H9 (cell line): ENCODE results near the gene SIRPB1. TPM values are rescaled to one million over a fixed set of nuclear protein-coding genes. Genes with fewer than 3 reads are reported as not detected.

Experiments
- DNase-seq: peaks from one replicate; pipeline ENCODE4 v3.0.0-alpha.2; 2017
- H2AFZ ChIP-seq: one replicate; pipeline ENCODE4 v1.6.1; 2013; ENCODE audit warnings: mild to moderate bottlenecking, low read length, control low read depth, moderate library complexity
- H2AK5ac ChIP-seq: 2 replicates; pipeline ENCODE4 v1.6.1; 2013; ENCODE audit warnings: low read length, control low read depth, mixed read lengths; ENCODE audit not compliant: insufficient read length
- H2BK120ac ChIP-seq: one replicate; pipeline ENCODE4 v1.6.1; 2013; ENCODE audit warnings: low read depth, mild to moderate bottlenecking, low read length, control low read depth, inconsistent platforms; ENCODE audit not compliant: poor library complexity, severe bottlenecking
- H2BK12ac ChIP-seq: 2 replicates; pipeline ENCODE4 v1.6.1; 2013; ENCODE audit warnings: low read length, control low read depth, mixed read lengths, low read depth; ENCODE audit not compliant: insufficient read length
- H2BK15ac ChIP-seq: 2 replicates; pipeline ENCODE4 v1.6.1; 2013; ENCODE audit warnings: low read depth, low read length, control low read depth
- H2BK20ac ChIP-seq: one replicate; pipeline ENCODE4 v1.6.1; 2013; ENCODE audit warnings: low read depth, mild to moderate bottlenecking, low read length, control low read depth, inconsistent platforms; ENCODE audit not compliant: poor library complexity, severe bottlenecking
- H2BK5ac ChIP-seq: 2 replicates; pipeline ENCODE4 v1.6.1; 2013; ENCODE audit warnings: low read length, control low read depth, mixed read lengths; ENCODE audit not compliant: insufficient read length
- H3K14ac ChIP-seq: 2 replicates; pipeline ENCODE4 v1.6.1; 2013; ENCODE audit warnings: low read length, control low read depth; ENCODE audit not compliant: insufficient read depth
- H3K18ac ChIP-seq: 2 replicates; pipeline ENCODE4 v1.6.1; 2013; ENCODE audit warnings: low read depth, mild to moderate bottlenecking, mixed read lengths, low read length, control low read depth; ENCODE audit not compliant: insufficient read length
- H3K23ac ChIP-seq: 2 replicates; pipeline ENCODE4 v1.6.1; 2013; ENCODE audit warnings: low read length, control low read depth, mixed read lengths, low read depth; ENCODE audit not compliant: insufficient read length
- H3K23me2 ChIP-seq: 2 replicates; pipeline ENCODE4 v1.6.1; 2013; ENCODE audit warnings: low read depth, mild to moderate bottlenecking, mixed read lengths, low read length, control low read depth; ENCODE audit not compliant: insufficient read length, poor library complexity, severe bottlenecking
- H3K27ac ChIP-seq: 2 replicates; pipeline ENCODE4 v1.5.1; 2013; ENCODE audit warnings: low read length, control low read depth, mixed read lengths, low read depth; ENCODE audit not compliant: insufficient read length
- H3K27me3 ChIP-seq: 2 replicates; pipeline ENCODE4 v1.6.1; 2013; ENCODE audit warnings: low read length, control low read depth, inconsistent platforms; ENCODE audit not compliant: insufficient read depth
- H3K4ac ChIP-seq: 2 replicates; pipeline ENCODE4 v1.6.1; 2013; ENCODE audit warnings: low read depth, mild to moderate bottlenecking, control low read depth, inconsistent platforms, low read length, moderate library complexity
- H3K4me1 ChIP-seq: 2 replicates; pipeline ENCODE4 v1.6.1; 2013; ENCODE audit warnings: low read length, control low read depth, inconsistent platforms; ENCODE audit not compliant: insufficient read depth
- H3K4me2 ChIP-seq: 2 replicates; pipeline ENCODE4 v1.6.1; 2013; ENCODE audit warnings: low read length, control low read depth, mixed read lengths; ENCODE audit not compliant: insufficient read length, insufficient read depth
- H3K56ac ChIP-seq: 2 replicates; pipeline ENCODE4 v1.6.1; 2013; ENCODE audit warnings: low read depth, mild to moderate bottlenecking, mixed read lengths, low read length, control low read depth; ENCODE audit not compliant: insufficient read length
- H3K79me1 ChIP-seq: 2 replicates; pipeline ENCODE4 v1.6.1; 2013; ENCODE audit warnings: low read depth, mild to moderate bottlenecking, moderate library complexity, low read length, control low read depth, inconsistent platforms; ENCODE audit not compliant: insufficient read depth, poor library complexity, severe bottlenecking
- H3K79me2 ChIP-seq: 2 replicates; pipeline ENCODE4 v1.6.1; 2013; ENCODE audit warnings: low read length, control low read depth, inconsistent platforms; ENCODE audit not compliant: insufficient read depth
- H3K9ac ChIP-seq: 2 replicates; pipeline ENCODE4 v1.6.1; 2013; ENCODE audit warnings: low read length, control low read depth, mixed read lengths; ENCODE audit not compliant: insufficient read length; ENCODE audit errors: extremely low read depth
- H3K9me3 ChIP-seq: one replicate; pipeline ENCODE4 v1.6.1; 2013; ENCODE audit warnings: low read depth, low read length, inconsistent platforms; ENCODE audit not compliant: control insufficient read depth
- H3T11ph ChIP-seq: one replicate; pipeline ENCODE4 v1.6.1; 2013; ENCODE audit warnings: mild to moderate bottlenecking, low read length, control low read depth, inconsistent platforms
- H4K20me1 ChIP-seq: one replicate; pipeline ENCODE4 v1.6.1; 2013; ENCODE audit not compliant: control insufficient read depth, insufficient read length, insufficient read depth
- H4K5ac ChIP-seq: 2 replicates; pipeline ENCODE4 v1.6.1; 2013; ENCODE audit warnings: low read depth, mild to moderate bottlenecking, mixed read lengths, low read length, control low read depth; ENCODE audit not compliant: insufficient read length
- H4K8ac ChIP-seq: replicated peaks from 2 replicates; pipeline ENCODE4 v1.6.1; 2013; ENCODE audit warnings: low read length, control low read depth, mixed read lengths, low read depth; ENCODE audit not compliant: insufficient read length
- H4K91ac ChIP-seq: 2 replicates; pipeline ENCODE4 v1.6.1; 2013; ENCODE audit warnings: low read depth, mild to moderate bottlenecking, moderate library complexity, mixed read lengths, low read length, control low read depth; ENCODE audit not compliant: insufficient read length
- H3K27ac Mint-ChIP-seq, 3 experiments: 2 replicates in 2 of 3; 3 replicates in 1 of 3; pipeline ENCODE4 v1.8.0; 2020 to 2021; ENCODE audit warnings: mixed read lengths in 3 of 3, mild to moderate bottlenecking in 1 of 3, moderate library complexity in 1 of 3
- H3K27me3 Mint-ChIP-seq: 2 replicates; pipeline ENCODE4 v1.8.0; 2021; ENCODE audit warnings: low read depth, mild to moderate bottlenecking, moderate library complexity, mixed read lengths
- H3K36me3 Mint-ChIP-seq, 3 experiments: 2 replicates in 2 of 3; 3 replicates in 1 of 3; pipeline ENCODE4 v1.8.0; 2020 to 2021; ENCODE audit warnings: low read depth in 3 of 3, mixed read lengths in 3 of 3; ENCODE audit not compliant: insufficient read depth in 1 of 3
- H3K4me1 Mint-ChIP-seq, 2 experiments: 2 replicates each; pipeline ENCODE4 v1.8.0; 2020; ENCODE audit warnings: mixed read lengths in 2 of 2
- H3K4me3 Mint-ChIP-seq, 2 experiments: 2 replicates in 1 of 2; 3 replicates in 1 of 2; pipeline ENCODE4 v1.8.0; 2020 to 2021; ENCODE audit warnings: mild to moderate bottlenecking in 2 of 2, mixed read lengths in 2 of 2, moderate library complexity in 1 of 2
- H3K9me3 Mint-ChIP-seq, 2 experiments: 2 replicates in 1 of 2; 3 replicates in 1 of 2; pipeline ENCODE4 v1.8.0; 2020; ENCODE audit warnings: mild to moderate bottlenecking in 2 of 2, mixed read lengths in 2 of 2, moderate library complexity in 1 of 2
- WGBS: extraction: QIAGEN DNeasy Blood & Tissue Kit; methylation state at CpG from one replicate; pipeline ENCODE4 v1.1.7; 2013; ENCODE audit warnings: missing lambda C conversion rate, low lambda C conversion rate, mixed read lengths; ENCODE audit not compliant: insufficient read length; ENCODE audit errors: extremely low coverage; 5-methylcytosine and 5-hydroxymethylcytosine counted together
- total RNA-seq: library from RNA; stranded (reverse); gene quantifications from 2 replicates; pipeline ENCODE4 v1.2.1, GENCODE V29; 2021
- TF ChIP-seq, protein P1 (sequence below): fragments of 200-600 bp; sonication (generic); conservative IDR thresholded peaks from 3 replicates; pipeline ENCODE4 v1.8.0; 2021; ENCODE audit warnings: antibody characterized with exemption, mild to moderate bottlenecking

SIRPB1 gene
- total RNA-seq, 1 experiment from 2014 or later, result 1.0 TPM

DNA sequence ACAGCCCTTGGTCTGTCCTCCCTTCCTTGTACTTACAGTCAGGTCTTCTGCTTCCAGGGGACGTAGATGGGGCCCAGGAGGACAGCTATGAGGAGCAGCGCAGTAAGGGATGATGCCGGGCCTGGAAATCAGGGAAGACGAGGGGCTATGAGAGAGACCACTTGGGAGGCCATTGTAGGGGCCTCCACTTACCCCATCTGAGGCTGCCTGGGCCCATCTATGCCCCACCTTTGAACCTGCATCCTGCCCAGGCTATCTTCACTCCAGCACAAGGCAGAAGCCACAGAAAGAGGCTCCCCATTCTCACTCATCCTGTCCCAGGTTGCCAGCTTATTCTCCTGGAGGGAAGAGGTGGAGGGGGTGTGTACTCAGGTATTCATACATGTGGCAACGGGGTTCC, 10.4 kb upstream of the SIRPB1 start:
- H2BK20ac ChIP-seq, result no peak overlapping the region
- Mint-ChIP-seq H3K9me3 (peaks cover 0 to 4% of the 10 kb centered on the region in 2 experiments; a peak in 2 of 5 replicates), H3K4me1 (peaks cover 4 to 16% of the 10 kb centered on the region in 2 experiments), H3K36me3 (peaks cover 0 to 2% (median 0%) of the 10 kb centered on the region in 3 experiments; a peak in 1 of 7 replicates), H3K4me3 (no peak overlapping the region), H3K27me3 (peaks cover 18% of the 10 kb centered on the region), H3K27ac (no peak overlapping the region)
- no peaks in the 10 kb centered on the region for H3K79me1 ChIP-seq
- peaks cover 3% of the 10 kb centered on the region; the same call in 1 of the 2 replicates for H3K4me1 ChIP-seq
- no peak overlapping the region for H3K4ac ChIP-seq
- H3K27ac ChIP-seq, result no peak overlapping the region
- no peak overlapping the region for H3K56ac ChIP-seq
- H2AFZ ChIP-seq, result no peak overlapping the region
- no peak overlapping the region for H2BK5ac ChIP-seq
- H2BK15ac ChIP-seq, result no peak overlapping the region
- H2BK12ac ChIP-seq, result no peak overlapping the region
- H2AK5ac ChIP-seq, result no peak overlapping the region
- no peak overlapping the region for H4K5ac ChIP-seq
- no peaks in the 10 kb centered on the region for H3K79me2 ChIP-seq
- TF ChIP-seq, protein P1, sequence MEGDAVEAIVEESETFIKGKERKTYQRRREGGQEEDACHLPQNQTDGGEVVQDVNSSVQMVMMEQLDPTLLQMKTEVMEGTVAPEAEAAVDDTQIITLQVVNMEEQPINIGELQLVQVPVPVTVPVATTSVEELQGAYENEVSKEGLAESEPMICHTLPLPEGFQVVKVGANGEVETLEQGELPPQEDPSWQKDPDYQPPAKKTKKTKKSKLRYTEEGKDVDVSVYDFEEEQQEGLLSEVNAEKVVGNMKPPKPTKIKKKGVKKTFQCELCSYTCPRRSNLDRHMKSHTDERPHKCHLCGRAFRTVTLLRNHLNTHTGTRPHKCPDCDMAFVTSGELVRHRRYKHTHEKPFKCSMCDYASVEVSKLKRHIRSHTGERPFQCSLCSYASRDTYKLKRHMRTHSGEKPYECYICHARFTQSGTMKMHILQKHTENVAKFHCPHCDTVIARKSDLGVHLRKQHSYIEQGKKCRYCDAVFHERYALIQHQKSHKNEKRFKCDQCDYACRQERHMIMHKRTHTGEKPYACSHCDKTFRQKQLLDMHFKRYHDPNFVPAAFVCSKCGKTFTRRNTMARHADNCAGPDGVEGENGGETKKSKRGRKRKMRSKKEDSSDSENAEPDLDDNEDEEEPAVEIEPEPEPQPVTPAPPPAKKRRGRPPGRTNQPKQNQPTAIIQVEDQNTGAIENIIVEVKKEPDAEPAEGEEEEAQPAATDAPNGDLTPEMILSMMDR, result no peak
- no peaks in the 10 kb centered on the region for H4K20me1 ChIP-seq
- no CpG with 5 or more reads among the region's 5 CpGs for WGBS
- no peak overlapping the region for H2BK120ac ChIP-seq
- no peak for DNase-seq
- H4K8ac ChIP-seq, result no peak overlapping the region
- H3K9me3 ChIP-seq, result no peaks in the 10 kb centered on the region
- H3T11ph ChIP-seq, result no peak overlapping the region
- no peak overlapping the region for H3K4me2 ChIP-seq
- H3K14ac ChIP-seq, result no peak overlapping the region
- no peaks in the 10 kb centered on the region for H3K23me2 ChIP-seq
- H3K18ac ChIP-seq, result no peak overlapping the region
- H4K91ac ChIP-seq, result no peak overlapping the region
- no peak overlapping the region for H3K23ac ChIP-seq
- no peak overlapping the region for H3K9ac ChIP-seq
- H3K27me3 ChIP-seq, result no peaks in the 10 kb centered on the region
